ENCODE measurements around the gene HMCES.
"Not testable (repeated sequence)": the region's sequence is repeated elsewhere in the genome, so short reads cannot be mapped to it uniquely, and the experiment has no call there.

The HMCES gene

GRCh38 chr3:129264994-129265393, 13.7 kb upstream of the HMCES start:
- not testable (repeated sequence) for H4K91ac ChIP-seq (ENCODE audit: low read depth, low read length, poor library complexity); H2BK5ac ChIP-seq (ENCODE audit: low read length); DNase-seq (ENCODE audit: low spot score); H3K4me3 ChIP-seq (ENCODE audit: low read length in 2 of 2); H2BK12ac ChIP-seq (ENCODE audit: low read length); H2AFZ ChIP-seq (ENCODE audit: low read length); H3K9ac ChIP-seq (ENCODE audit: low read depth, low read length, poor library complexity); H3K4me1 ChIP-seq (ENCODE audit: control insufficient read depth in 2 of 2, insufficient read depth in 1 of 2, low read depth in 1 of 2, low read length in 2 of 2); H2BK15ac ChIP-seq (ENCODE audit: low read length); H3K27me3 ChIP-seq (ENCODE audit: control insufficient read depth in 3 of 3, insufficient read depth in 3 of 3, low read depth in 1 of 3, low read length in 3 of 3); H3K18ac ChIP-seq (ENCODE audit: low read length); H3K79me1 ChIP-seq (ENCODE audit: low read depth, low read length); H2AK5ac ChIP-seq (ENCODE audit: low read depth, low read length); H4K8ac ChIP-seq (ENCODE audit: low read depth, low read length); H3K4ac ChIP-seq (ENCODE audit: low read length); H3K27ac ChIP-seq (replicated peaks; ENCODE audit: low read length); H3K9me3 ChIP-seq (replicated peaks in 1 of 2; ENCODE audit: control insufficient read depth in 2 of 2, insufficient read depth in 1 of 2, low read depth in 1 of 2, low read length in 2 of 2); H2BK120ac ChIP-seq (ENCODE audit: low read depth, low read length); H3K4me2 ChIP-seq (ENCODE audit: insufficient read depth, low read length, poor library complexity, severe bottlenecking); H3K23ac ChIP-seq (ENCODE audit: low read depth, low read length, poor library complexity); H3K14ac ChIP-seq (ENCODE audit: low read length)
- WGBS, 2 donors (ENCODE audit: extremely low coverage in 2 of 2, insufficient read length in 2 of 2, insufficient replicate concordance in 1 of 2), result no CpG with 5 or more reads among the region's 6 CpGs
- H3K36me3 ChIP-seq (replicated peaks in 1 of 2; ENCODE audit: control insufficient read depth in 2 of 2, insufficient read depth in 2 of 2, low read length in 2 of 2), result peaks cover 65 to 95% of the 10 kb centered on the region in 2 donors

GRCh38 chr3:129266651-129267050, 12.0 kb upstream of the HMCES start:
- Histone ChIP-seq H3K18ac (ENCODE audit: low read length) (no peak overlapping the region), H3K27ac (replicated peaks; ENCODE audit: low read length) (no peak overlapping the region), H2BK15ac (ENCODE audit: low read length) (no peak overlapping the region), H4K8ac (ENCODE audit: low read depth, low read length) (no peak overlapping the region), H2AFZ (ENCODE audit: low read length) (no peak overlapping the region), H2AK5ac (ENCODE audit: low read depth, low read length) (no peak overlapping the region), H3K36me3 (replicated peaks in 1 of 2; ENCODE audit: control insufficient read depth in 2 of 2, insufficient read depth in 2 of 2, low read length in 2 of 2) (peaks cover 56 to 95% of the 10 kb centered on the region in 2 donors), H3K27me3 (ENCODE audit: control insufficient read depth in 3 of 3, insufficient read depth in 3 of 3, low read depth in 1 of 3, low read length in 3 of 3) (no peaks in the 10 kb centered on the region), H4K91ac (ENCODE audit: low read depth, low read length, poor library complexity) (no peak overlapping the region), H3K4ac (ENCODE audit: low read length) (no peak overlapping the region), H3K4me2 (ENCODE audit: insufficient read depth, low read length, poor library complexity, severe bottlenecking) (no peak overlapping the region), H3K4me3 (ENCODE audit: low read length in 2 of 2) (no peak overlapping the region), H3K79me1 (ENCODE audit: low read depth, low read length) (no peaks in the 10 kb centered on the region), H3K4me1 (ENCODE audit: control insufficient read depth in 2 of 2, insufficient read depth in 1 of 2, low read depth in 1 of 2, low read length in 2 of 2) (no peaks in the 10 kb centered on the region), H3K23ac (ENCODE audit: low read depth, low read length, poor library complexity) (no peak overlapping the region), H3K9me3 (replicated peaks in 1 of 2; ENCODE audit: control insufficient read depth in 2 of 2, insufficient read depth in 1 of 2, low read depth in 1 of 2, low read length in 2 of 2) (no peaks in the 10 kb centered on the region), H3K9ac (ENCODE audit: low read depth, low read length, poor library complexity) (no peak overlapping the region), H2BK12ac (ENCODE audit: low read length) (no peak overlapping the region), H2BK5ac (ENCODE audit: low read length) (no peak overlapping the region), H2BK120ac (ENCODE audit: low read depth, low read length) (no peak overlapping the region), H3K14ac (ENCODE audit: low read length) (no peak overlapping the region)
- no CpG with 5 or more reads among the region's 4 CpGs for WGBS, 2 donors (ENCODE audit: extremely low coverage in 2 of 2, insufficient read length in 2 of 2, insufficient replicate concordance in 1 of 2)
- DNase-seq (ENCODE audit: low spot score), result no peak

GRCh38 chr3:129268396-129268795, 10.3 kb upstream of the HMCES start:
- no CpG with 5 or more reads among the region's 4 CpGs for WGBS, 2 donors (ENCODE audit: extremely low coverage in 2 of 2, insufficient read length in 2 of 2, insufficient replicate concordance in 1 of 2)
- H2BK15ac ChIP-seq (ENCODE audit: low read length), result no peak overlapping the region
- H3K23ac ChIP-seq (ENCODE audit: low read depth, low read length, poor library complexity), result no peak overlapping the region
- no peaks in the 10 kb centered on the region for H3K4me1 ChIP-seq (ENCODE audit: control insufficient read depth in 2 of 2, insufficient read depth in 1 of 2, low read depth in 1 of 2, low read length in 2 of 2)
- no peaks in the 10 kb centered on the region for H3K79me1 ChIP-seq (ENCODE audit: low read depth, low read length)
- no peak overlapping the region for H3K4ac ChIP-seq (ENCODE audit: low read length)
- no peak overlapping the region for H2BK12ac ChIP-seq (ENCODE audit: low read length)
- no peak overlapping the region for H2AK5ac ChIP-seq (ENCODE audit: low read depth, low read length)
- no peak overlapping the region for H3K4me2 ChIP-seq (ENCODE audit: insufficient read depth, low read length, poor library complexity, severe bottlenecking)
- no peak overlapping the region for H2AFZ ChIP-seq (ENCODE audit: low read length)
- H4K91ac ChIP-seq (ENCODE audit: low read depth, low read length, poor library complexity), result no peak overlapping the region
- H3K36me3 ChIP-seq (replicated peaks in 1 of 2; ENCODE audit: control insufficient read depth in 2 of 2, insufficient read depth in 2 of 2, low read length in 2 of 2), result peaks cover 61 to 97% of the 10 kb centered on the region in 2 donors
- DNase-seq (ENCODE audit: low spot score), result no peak
- no peaks in the 10 kb centered on the region for H3K27me3 ChIP-seq (ENCODE audit: control insufficient read depth in 3 of 3, insufficient read depth in 3 of 3, low read depth in 1 of 3, low read length in 3 of 3)
- H2BK5ac ChIP-seq (ENCODE audit: low read length), result no peak overlapping the region
- no peaks in the 10 kb centered on the region for H3K9me3 ChIP-seq (replicated peaks in 1 of 2; ENCODE audit: control insufficient read depth in 2 of 2, insufficient read depth in 1 of 2, low read depth in 1 of 2, low read length in 2 of 2)
- H3K27ac ChIP-seq (replicated peaks; ENCODE audit: low read length), result no peak overlapping the region
- no peak overlapping the region for H3K4me3 ChIP-seq (ENCODE audit: low read length in 2 of 2)
- H2BK120ac ChIP-seq (ENCODE audit: low read depth, low read length), result no peak overlapping the region
- no peak overlapping the region for H3K14ac ChIP-seq (ENCODE audit: low read length)
- no peak overlapping the region for H3K18ac ChIP-seq (ENCODE audit: low read length)
- H3K9ac ChIP-seq (ENCODE audit: low read depth, low read length, poor library complexity), result no peak overlapping the region
- no peak overlapping the region for H4K8ac ChIP-seq (ENCODE audit: low read depth, low read length)

- H3K4me1 ChIP-seq (ENCODE audit: control insufficient read depth in 2 of 2, insufficient read depth in 1 of 2, low read depth in 1 of 2, low read length in 2 of 2), result no peaks in the 10 kb centered on the region
- H3K14ac ChIP-seq (ENCODE audit: low read length), result no peak overlapping the region
- no CpG with 5 or more reads among the region's 11 CpGs for WGBS, 2 donors (ENCODE audit: extremely low coverage in 2 of 2, insufficient read length in 2 of 2, insufficient replicate concordance in 1 of 2)
- H2BK5ac ChIP-seq (ENCODE audit: low read length), result no peak overlapping the region
- no peak overlapping the region for H4K91ac ChIP-seq (ENCODE audit: low read depth, low read length, poor library complexity)
- no peak for DNase-seq (ENCODE audit: low spot score)
- no peak overlapping the region for H3K23ac ChIP-seq (ENCODE audit: low read depth, low read length, poor library complexity)
- no peaks in the 10 kb centered on the region for H3K27me3 ChIP-seq (ENCODE audit: control insufficient read depth in 3 of 3, insufficient read depth in 3 of 3, low read depth in 1 of 3, low read length in 3 of 3)
- peaks cover 61 to 98% of the 10 kb centered on the region in 2 donors for H3K36me3 ChIP-seq (replicated peaks in 1 of 2; ENCODE audit: control insufficient read depth in 2 of 2, insufficient read depth in 2 of 2, low read length in 2 of 2)
- H3K4me3 ChIP-seq (ENCODE audit: low read length in 2 of 2), result no peak overlapping the region
- no peak overlapping the region for H2BK12ac ChIP-seq (ENCODE audit: low read length)
- no peak overlapping the region for H4K8ac ChIP-seq (ENCODE audit: low read depth, low read length)
- H2BK15ac ChIP-seq (ENCODE audit: low read length), result no peak overlapping the region
- no peaks in the 10 kb centered on the region for H3K79me1 ChIP-seq (ENCODE audit: low read depth, low read length)
- no peak overlapping the region for H3K4ac ChIP-seq (ENCODE audit: low read length)
- no peak overlapping the region for H3K18ac ChIP-seq (ENCODE audit: low read length)
- no peak overlapping the region for H2BK120ac ChIP-seq (ENCODE audit: low read depth, low read length)
- no peak overlapping the region for H2AFZ ChIP-seq (ENCODE audit: low read length)
- no peak overlapping the region for H3K27ac ChIP-seq (replicated peaks; ENCODE audit: low read length)
- no peak overlapping the region for H2AK5ac ChIP-seq (ENCODE audit: low read depth, low read length)
- H3K9ac ChIP-seq (ENCODE audit: low read depth, low read length, poor library complexity), result no peak overlapping the region
- H3K9me3 ChIP-seq (replicated peaks in 1 of 2; ENCODE audit: control insufficient read depth in 2 of 2, insufficient read depth in 1 of 2, low read depth in 1 of 2, low read length in 2 of 2), result no peaks in the 10 kb centered on the region
- H3K4me2 ChIP-seq (ENCODE audit: insufficient read depth, low read length, poor library complexity, severe bottlenecking), result no peak overlapping the region
These were observed 7.0 kb upstream of the HMCES start for GRCh38 chr3:129271674-129272073.
